ENCODE measurements around the gene LGALSL.

The LGALSL gene

DNA sequence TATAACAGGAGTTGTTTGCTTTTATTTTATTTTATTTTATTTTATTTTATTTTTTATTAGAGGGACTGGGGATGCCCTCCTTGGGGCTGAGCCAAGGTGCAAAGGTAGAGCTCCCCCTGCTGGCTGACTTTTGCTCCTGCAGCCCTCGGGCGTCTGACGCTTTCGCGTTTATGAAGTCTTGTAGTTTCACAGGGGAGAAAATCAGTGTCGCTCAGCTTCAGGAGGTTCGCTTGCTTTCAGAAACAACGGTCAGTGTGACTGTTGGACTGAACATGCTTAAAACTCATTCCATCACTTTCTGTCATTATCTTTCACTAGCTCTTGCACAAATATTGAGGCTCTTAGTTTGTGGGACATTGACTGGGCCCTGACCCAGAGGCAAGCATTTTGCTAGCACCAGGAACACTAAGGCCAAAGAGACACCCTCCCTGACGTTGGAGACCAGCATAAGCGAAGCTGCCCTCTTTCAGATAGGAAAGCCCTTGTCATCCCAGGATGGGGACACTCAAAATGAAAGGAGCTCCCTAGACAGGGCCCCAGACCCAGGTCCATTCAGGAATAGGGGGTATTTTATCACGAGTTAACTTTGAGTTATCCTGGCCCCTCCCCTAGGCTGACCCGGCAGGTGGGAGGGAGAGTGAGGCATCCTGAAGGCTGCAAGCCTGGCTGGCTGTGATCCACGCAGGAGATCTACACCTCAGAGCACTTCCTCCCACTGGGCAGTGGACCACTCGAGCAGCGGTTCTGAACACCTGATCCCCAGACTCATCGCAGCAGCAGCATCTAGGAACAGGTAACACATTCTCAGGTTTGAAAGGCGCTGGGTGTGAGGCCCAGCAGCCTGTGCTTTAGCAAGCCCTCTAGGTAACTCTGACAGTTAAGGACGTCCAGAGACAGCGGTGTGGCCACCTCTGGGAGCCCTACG is 34.4 kb downstream of the LGALSL start:
- Mint-ChIP-seq H3K9me3 (no peaks in the 10 kb centered on the region), H3K27ac (no peak overlapping the region), H3K4me1 (ENCODE audit: low read depth) (peaks cover 8% of the 10 kb centered on the region), H3K36me3 (ENCODE audit: low read depth) (no peaks in the 10 kb centered on the region), H3K27me3 (ENCODE audit: low read depth) (peaks cover 29% of the 10 kb centered on the region), H3K4me3 (no peak overlapping the region)

DNA sequence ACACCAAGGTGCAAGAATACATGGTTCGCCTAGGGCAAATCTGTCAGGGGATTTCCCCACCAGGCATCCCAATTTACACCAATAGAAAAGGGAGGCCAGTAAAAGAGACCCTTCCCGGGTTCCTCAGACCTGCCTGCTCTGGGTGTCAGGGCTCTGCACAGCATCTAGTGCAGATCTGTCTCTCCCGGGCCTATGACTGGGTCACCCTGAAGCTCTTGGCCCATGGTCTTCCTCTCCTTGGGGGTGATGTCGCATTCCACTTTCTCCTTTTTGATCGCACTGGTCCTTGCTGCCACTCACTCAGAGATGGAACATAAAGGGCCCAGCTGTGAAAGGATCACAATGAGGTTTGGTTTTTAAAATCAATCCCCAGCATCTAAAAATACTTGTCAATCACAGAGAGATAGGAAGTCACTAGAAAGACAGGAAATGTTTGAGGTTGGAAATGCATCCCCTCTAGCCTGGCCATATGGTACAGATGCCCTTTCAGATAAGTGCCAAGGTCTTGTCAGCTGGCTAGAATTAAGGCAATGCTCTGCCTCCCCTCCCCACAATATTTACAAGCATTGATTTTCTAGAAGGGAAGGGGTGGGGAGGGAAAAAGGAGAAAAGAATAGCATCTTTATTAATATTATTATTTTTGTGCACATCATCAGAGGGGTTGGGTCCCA is 35.3 kb downstream of the LGALSL start:
- Mint-ChIP-seq H3K27ac (no peak overlapping the region), H3K36me3 (ENCODE audit: low read depth) (no peaks in the 10 kb centered on the region), H3K4me1 (ENCODE audit: low read depth) (peaks cover 8% of the 10 kb centered on the region), H3K27me3 (ENCODE audit: low read depth) (peaks cover 35% of the 10 kb centered on the region), H3K4me3 (no peak overlapping the region), H3K9me3 (no peaks in the 10 kb centered on the region)

DNA sequence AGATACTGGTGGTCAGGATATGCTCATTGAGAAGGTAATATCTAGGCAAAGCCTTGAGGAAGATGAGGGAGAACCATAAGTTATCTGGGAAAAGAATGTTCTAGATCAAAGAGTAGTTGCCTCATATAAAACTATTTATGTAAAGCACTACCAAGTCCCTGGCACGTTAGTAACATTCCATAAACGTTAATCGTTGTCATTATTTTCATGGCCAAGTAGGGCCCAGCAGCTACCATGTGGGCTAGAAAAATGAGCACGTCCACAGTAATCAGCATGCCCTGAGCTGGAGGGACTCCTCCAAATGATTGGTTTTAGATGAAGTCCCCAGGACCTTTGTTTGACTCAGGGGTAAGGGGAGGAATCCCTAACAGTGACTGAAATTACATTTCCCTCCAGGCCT is 37.5 kb downstream of the LGALSL start:
- Mint-ChIP-seq H3K4me1 (ENCODE audit: low read depth) (peaks cover 8% of the 10 kb centered on the region), H3K4me3 (no peak overlapping the region), H3K27me3 (ENCODE audit: low read depth) (peaks cover 42% of the 10 kb centered on the region), H3K27ac (no peak overlapping the region), H3K9me3 (no peaks in the 10 kb centered on the region), H3K36me3 (ENCODE audit: low read depth) (no peaks in the 10 kb centered on the region)

DNA sequence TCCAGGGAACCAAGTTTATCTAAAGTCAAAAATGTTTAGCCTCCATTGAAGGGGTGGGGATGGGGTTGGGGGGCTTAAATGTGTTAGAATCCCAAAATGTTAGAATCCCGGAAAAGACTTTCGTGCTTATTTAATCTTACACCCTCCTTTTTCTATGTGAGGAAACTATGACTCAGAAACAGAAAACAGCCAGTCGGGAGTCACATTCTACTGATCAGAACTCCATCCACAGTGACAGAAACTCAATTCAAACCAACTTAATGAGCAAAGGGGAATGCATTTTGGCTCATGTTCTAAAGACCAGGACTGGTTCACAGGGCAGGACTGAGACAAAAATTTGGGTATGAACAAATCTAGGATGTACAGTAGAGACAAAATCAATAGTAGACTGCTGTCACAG is 38.3 kb downstream of the LGALSL start:
- Mint-ChIP-seq H3K27ac (no peak overlapping the region), H3K4me3 (no peak overlapping the region)

DNA sequence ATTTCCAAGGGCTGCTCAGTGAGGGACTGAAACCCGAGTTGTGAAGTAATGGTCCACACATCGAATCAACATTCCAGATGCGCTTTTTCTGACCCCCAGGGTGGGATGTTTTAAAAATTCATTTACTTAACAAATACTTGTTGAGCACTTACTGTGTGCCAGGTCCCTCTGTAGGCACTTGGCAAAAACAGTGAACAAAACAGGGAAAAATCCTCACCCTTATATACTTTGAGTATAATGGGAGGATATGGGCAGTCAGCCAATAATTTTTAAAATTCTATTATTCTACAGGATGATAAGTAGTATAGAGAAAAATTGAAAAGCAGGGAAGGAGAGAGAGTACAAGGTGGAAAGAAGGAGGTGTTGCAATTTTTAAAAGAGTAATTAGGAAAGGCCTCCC is 38.9 kb downstream of the LGALSL start:
- Mint-ChIP-seq H3K27ac (no peak overlapping the region), H3K36me3 (ENCODE audit: low read depth) (no peaks in the 10 kb centered on the region), H3K4me1 (ENCODE audit: low read depth) (peaks cover 8% of the 10 kb centered on the region), H3K9me3 (no peaks in the 10 kb centered on the region), H3K27me3 (ENCODE audit: low read depth) (peaks cover 42% of the 10 kb centered on the region), H3K4me3 (no peak overlapping the region)

More for the DNA sequence above, 38.3 kb downstream of the LGALSL start:
- H3K27me3 Mint-ChIP-seq (ENCODE audit: low read depth) = peaks cover 44% of the 10 kb centered on the region
- H3K9me3 Mint-ChIP-seq = no peaks in the 10 kb centered on the region
- H3K36me3 Mint-ChIP-seq (ENCODE audit: low read depth) = no peaks in the 10 kb centered on the region
- peaks cover 8% of the 10 kb centered on the region for H3K4me1 Mint-ChIP-seq (ENCODE audit: low read depth)

DNA sequence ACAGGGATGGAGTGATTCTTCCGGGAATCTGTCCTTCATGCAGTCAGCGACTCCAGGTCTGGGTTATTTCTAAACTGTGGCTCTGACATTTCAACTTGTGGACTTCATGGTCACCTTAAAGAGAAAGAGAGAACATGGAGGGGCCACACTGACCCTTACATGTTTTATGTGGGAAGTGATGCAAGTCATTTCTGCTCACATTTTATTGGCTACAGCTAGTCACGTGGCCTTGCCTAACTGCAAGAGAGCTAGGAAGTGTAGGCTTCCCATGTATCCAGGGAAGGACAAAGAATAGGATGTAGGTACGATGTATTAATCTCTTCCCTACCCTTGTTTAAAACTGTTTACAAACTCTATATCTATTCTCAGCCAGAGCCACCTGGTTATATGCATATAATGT is 39.8 kb downstream of the LGALSL start:
- no peaks in the 10 kb centered on the region for H3K9me3 Mint-ChIP-seq
- H3K27me3 Mint-ChIP-seq (ENCODE audit: low read depth) = peaks cover 49% of the 10 kb centered on the region
- H3K36me3 Mint-ChIP-seq (ENCODE audit: low read depth) = no peaks in the 10 kb centered on the region
- H3K4me1 Mint-ChIP-seq (ENCODE audit: low read depth) = peaks cover 4% of the 10 kb centered on the region
- H3K27ac Mint-ChIP-seq = no peak overlapping the region
- H3K4me3 Mint-ChIP-seq = no peak overlapping the region

DNA sequence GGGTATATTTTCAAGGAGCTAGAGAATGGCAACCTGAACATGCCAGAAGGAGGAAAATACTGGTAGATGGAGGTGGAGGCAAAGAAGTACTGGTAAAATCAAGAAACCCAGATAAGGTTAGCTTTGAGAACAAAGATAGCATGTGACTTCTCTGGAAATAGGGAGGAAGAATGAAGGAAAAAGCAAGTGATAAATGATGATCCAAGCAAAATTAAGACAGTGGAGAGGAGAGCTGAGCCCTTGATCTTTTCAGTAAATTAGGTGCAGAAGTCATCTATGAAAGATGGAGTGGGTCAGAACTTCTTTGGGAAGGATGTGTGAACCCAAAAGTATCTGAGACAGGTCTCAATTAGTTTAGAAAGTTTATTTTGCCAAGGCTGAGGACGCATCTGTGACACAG is 44.5 kb downstream of the LGALSL start:
- Mint-ChIP-seq H3K27ac (no peak overlapping the region), H3K4me1 (ENCODE audit: low read depth) (peaks cover 8% of the 10 kb centered on the region), H3K9me3 (no peaks in the 10 kb centered on the region), H3K4me3 (no peak overlapping the region), H3K36me3 (ENCODE audit: low read depth) (no peaks in the 10 kb centered on the region), H3K27me3 (ENCODE audit: low read depth) (peaks cover 44% of the 10 kb centered on the region)

DNA sequence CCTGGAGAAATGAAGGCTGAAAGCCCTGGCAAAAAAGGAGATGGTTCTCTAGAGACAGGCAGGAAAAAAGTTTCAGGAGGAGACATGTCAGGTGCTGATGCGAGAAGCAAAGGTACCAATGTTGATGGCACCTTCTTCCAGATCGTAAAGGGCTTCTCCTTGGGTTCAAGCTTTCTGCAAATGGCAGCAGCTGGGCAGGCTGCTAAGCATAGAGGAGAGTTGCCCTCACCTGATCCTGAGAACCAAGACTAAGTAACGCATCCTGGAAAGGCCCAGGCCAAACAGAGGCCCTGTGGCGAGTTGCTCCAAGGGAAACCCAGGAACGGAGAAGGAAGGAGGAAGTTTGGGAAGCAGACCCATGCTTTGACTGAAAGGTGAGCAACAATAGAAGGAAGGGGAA is 46.6 kb downstream of the LGALSL start:
- no peaks in the 10 kb centered on the region for H3K9me3 Mint-ChIP-seq
- peaks cover 8% of the 10 kb centered on the region for H3K4me1 Mint-ChIP-seq (ENCODE audit: low read depth)
- no peak overlapping the region for H3K4me3 Mint-ChIP-seq
- no peaks in the 10 kb centered on the region for H3K36me3 Mint-ChIP-seq (ENCODE audit: low read depth)
- peaks cover 34% of the 10 kb centered on the region for H3K27me3 Mint-ChIP-seq (ENCODE audit: low read depth)
- no peak overlapping the region for H3K27ac Mint-ChIP-seq

DNA sequence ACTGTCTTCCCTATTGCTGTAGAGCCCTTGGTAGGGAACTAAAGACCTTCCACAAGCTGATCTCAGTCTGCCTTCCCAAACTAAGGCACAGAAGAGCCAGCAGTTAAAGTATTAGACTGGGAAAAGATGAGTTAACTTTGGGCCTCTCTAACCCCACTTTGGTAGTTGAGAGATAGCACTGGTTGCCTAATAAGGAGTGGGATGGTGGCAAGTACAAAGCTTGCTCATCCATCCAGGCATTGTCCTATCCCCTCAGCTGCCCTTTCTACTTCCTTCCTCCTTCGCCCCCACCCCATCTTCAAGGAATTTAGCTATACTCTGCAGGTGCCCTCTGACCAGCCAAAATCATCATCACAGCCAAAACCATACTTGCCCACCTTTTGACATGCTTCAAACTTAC is 48.0 kb downstream of the LGALSL start:
- no peak overlapping the region for H3K4me3 Mint-ChIP-seq
- no peaks in the 10 kb centered on the region for H3K36me3 Mint-ChIP-seq (ENCODE audit: low read depth)
- peaks cover 21% of the 10 kb centered on the region for H3K27me3 Mint-ChIP-seq (ENCODE audit: low read depth)
- H3K9me3 Mint-ChIP-seq = no peaks in the 10 kb centered on the region
- H3K4me1 Mint-ChIP-seq (ENCODE audit: low read depth) = peaks cover 8% of the 10 kb centered on the region
- H3K27ac Mint-ChIP-seq = no peak overlapping the region

DNA sequence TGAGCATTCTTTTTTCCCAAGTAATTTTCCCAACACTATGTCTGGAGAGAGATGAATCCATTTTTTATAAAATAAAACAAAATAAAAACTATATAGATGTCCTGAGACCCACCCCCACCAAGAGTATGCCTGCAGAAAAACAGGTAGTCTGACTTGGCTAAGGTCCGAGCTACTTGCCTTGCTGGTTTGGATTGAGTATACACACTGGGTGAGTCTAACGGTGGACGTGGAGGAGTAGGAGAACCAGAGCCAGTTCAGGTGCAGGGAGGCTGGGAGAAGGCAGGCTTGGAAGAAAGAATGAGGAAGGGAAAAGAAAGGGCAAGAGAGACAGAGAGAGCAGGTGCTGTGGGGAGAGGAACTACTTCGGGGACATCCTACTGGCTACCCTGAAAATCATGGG is 48.9 kb downstream of the LGALSL start:
- Mint-ChIP-seq H3K27ac (no peak overlapping the region), H3K9me3 (no peaks in the 10 kb centered on the region), H3K27me3 (ENCODE audit: low read depth) (peaks cover 21% of the 10 kb centered on the region), H3K4me1 (ENCODE audit: low read depth) (peaks cover 8% of the 10 kb centered on the region), H3K4me3 (no peak overlapping the region), H3K36me3 (ENCODE audit: low read depth) (no peaks in the 10 kb centered on the region)

DNA sequence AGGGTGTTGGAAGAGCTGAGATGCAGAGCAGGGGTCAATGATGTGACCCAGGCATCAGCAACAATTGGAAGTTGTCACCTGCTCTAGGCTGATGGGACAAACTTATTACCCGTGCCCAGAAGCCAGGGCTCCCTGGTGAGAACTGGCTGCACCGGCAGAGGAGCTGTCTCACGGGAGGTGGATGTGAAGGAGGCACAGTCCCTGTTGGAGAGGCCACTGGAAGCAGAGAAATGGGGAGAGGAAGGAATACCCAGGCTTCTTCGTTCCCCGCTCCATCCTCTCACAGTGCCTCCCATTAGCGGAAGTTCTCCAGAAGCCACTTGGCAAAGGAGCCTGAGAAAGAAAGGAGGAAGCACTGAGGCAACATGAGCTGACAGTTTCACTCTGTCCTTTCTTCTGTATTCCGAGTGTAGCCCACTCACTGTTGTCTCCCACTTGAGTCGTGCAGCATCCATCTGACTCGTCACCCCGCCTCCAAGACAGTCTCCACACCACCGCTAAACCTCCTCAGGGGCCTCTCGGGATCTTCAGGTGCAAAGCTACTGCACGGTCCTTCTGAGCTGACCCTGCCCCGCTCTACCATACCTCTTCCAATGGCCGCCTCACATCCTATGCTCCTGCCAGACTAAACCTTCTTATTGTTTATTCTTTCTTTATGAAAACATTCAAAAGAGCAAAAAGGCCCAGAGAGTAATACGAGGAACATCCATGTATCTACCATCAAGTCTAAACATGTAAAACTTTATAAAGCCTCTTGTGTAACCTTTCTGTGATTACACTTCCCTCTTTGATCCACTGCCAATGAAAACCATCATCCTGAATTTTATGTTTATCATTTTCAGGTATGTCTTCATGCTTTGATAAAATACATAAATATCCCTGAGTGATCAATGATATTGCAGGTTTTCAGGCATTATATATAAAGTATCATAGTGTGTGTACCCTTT is 51.1 kb downstream of the LGALSL start:
- Mint-ChIP-seq H3K4me1 (ENCODE audit: low read depth) (peaks cover 3% of the 10 kb centered on the region), H3K27me3 (ENCODE audit: low read depth) (peaks cover 20% of the 10 kb centered on the region)

DNA sequence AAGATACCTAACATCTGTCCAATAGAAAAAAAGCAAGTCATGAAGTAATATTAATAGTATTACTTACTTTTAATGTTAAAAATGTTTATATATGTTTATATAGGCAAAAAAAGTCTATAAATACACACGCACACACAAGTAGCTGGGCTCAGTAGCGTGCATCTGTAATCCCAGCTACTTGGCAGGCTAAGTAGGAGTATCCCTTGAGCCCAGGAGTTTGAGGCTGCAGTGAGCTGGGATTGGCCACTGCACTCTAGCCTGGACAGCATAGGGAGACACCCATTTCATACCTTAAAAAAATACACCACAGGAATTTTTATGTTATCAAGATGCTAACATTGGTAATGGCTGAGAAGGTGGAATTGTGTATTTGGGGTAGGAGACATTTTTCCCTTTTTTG is 52.7 kb downstream of the LGALSL start:
- Mint-ChIP-seq H3K9me3 (no peaks in the 10 kb centered on the region), H3K36me3 (ENCODE audit: low read depth) (no peaks in the 10 kb centered on the region), H3K4me1 (ENCODE audit: low read depth) (no peaks in the 10 kb centered on the region), H3K4me3 (no peak overlapping the region), H3K27ac (no peak overlapping the region), H3K27me3 (ENCODE audit: low read depth) (peaks cover 20% of the 10 kb centered on the region)

More for the DNA sequence above, 51.1 kb downstream of the LGALSL start:
- Mint-ChIP-seq H3K9me3 (no peaks in the 10 kb centered on the region), H3K27ac (no peak overlapping the region), H3K36me3 (ENCODE audit: low read depth) (no peaks in the 10 kb centered on the region), H3K4me3 (no peak overlapping the region)

All from T-helper 1 cell treated with Interleukin-12 subunit alpha and Interleukin-12 subunit beta and Interleukin-4 antibody, amounts not matched to agents 30 μg/mL and 1 μg/mL, for 36 hours (primary cell).